Activated CD4-positive, alpha-beta T cell treated with anti-CD3 and anti-CD28 coated beads for 4 hours (primary cell): ENCODE data around the gene KLK1.

Experiments used
- DNase-seq, 2 donors: peaks; one replicate each; pipeline ENCODE4 v3.0.0-alpha.2; 2020

KLK1 gene

GRCh38 chr19:50823389-50824042 is at the start of gene KLK1:
TSS of gene KLK1 (minus strand) at chr19:50823787. CDS start at chr19:50823748, 39 bp downstream.
- DNase-seq: no peak

GRCh38 chr19:50873056-50873455 is 49.5 kb upstream of the KLK1 start, which contains the start of gene KLK2:
TSS of gene KLK2 (plus strand) at chr19:50873439. CDS start at chr19:50873474, 35 bp downstream.
- DNase-seq: no peak

GRCh38 chr19:50870417-50871089 is 47.0 kb upstream of the KLK1 start:
- no peak for DNase-seq

- no peak for DNase-seq
These were observed 45.9 kb upstream of the KLK1 start for GRCh38 chr19:50869479-50869878.

- DNase-seq: no peak
These were observed 38.1 kb upstream of the KLK1 start for GRCh38 chr19:50861496-50862286.

- no peak for DNase-seq
These were observed 37.4 kb upstream of the KLK1 start for GRCh38 chr19:50861010-50861409.

- DNase-seq: no peak
These were observed 36.3 kb upstream of the KLK1 start for GRCh38 chr19:50859849-50860248.

- DNase-seq: no peak
These were observed 35.3 kb upstream of the KLK1 start for GRCh38 chr19:50858886-50859285.

GRCh38 chr19:50857366-50857765 is 33.8 kb upstream of the KLK1 start:
- DNase-seq: no peak

- no peak for DNase-seq
These were observed 31.2 kb upstream of the KLK1 start, which contains the start of gene KLK3 for GRCh38 chr19:50854636-50855410. TSS of gene KLK3 (plus strand) at chr19:50854915. CDS start at chr19:50854956, 41 bp downstream.

GRCh38 chr19:50851620-50852019 is 28.0 kb upstream of the KLK1 start:
- no peak for DNase-seq

GRCh38 chr19:50850738-50851137 is 27.2 kb upstream of the KLK1 start:
- DNase-seq: no peak

- DNase-seq: no peak
These were observed 20.8 kb upstream of the KLK1 start for GRCh38 chr19:50844296-50844935.

- DNase-seq: no peak
These were observed 20.2 kb upstream of the KLK1 start for GRCh38 chr19:50843701-50844221.

- DNase-seq: no peak
These were observed 19.6 kb upstream of the KLK1 start for GRCh38 chr19:50843205-50843604.

- no peak for DNase-seq
These were observed 18.5 kb upstream of the KLK1 start for GRCh38 chr19:50842130-50842529.

GRCh38 chr19:50839712-50840655 is 16.4 kb upstream of the KLK1 start:
- no peak for DNase-seq

- no peak for DNase-seq
These were observed 14.7 kb upstream of the KLK1 start for GRCh38 chr19:50838239-50838638.

- DNase-seq: no peak
These were observed 13.7 kb upstream of the KLK1 start for GRCh38 chr19:50837300-50837699.

- no peak for DNase-seq
These were observed 13.1 kb upstream of the KLK1 start for GRCh38 chr19:50836543-50837195.
